Neural cell (in vitro differentiated cells): Measurements from ENCODE around the gene KLK11. TPM values are rescaled to one million over a fixed set of nuclear protein-coding genes. Genes with fewer than 3 reads are reported as not detected.

Source experiments
- H2AFZ ChIP-seq: fragments of 200-600, 300-800 bp; sonication (generic), shearing (Covaris generic); 2 replicates; pipeline ENCODE4 v1.6.0; 2014; ENCODE audit warnings: low read depth, mild to moderate bottlenecking, antibody characterized with exemption, low read length, moderate library complexity
- H3F3A ChIP-seq: fragments of 200-600 bp; shearing (Covaris generic); 2 replicates; pipeline ENCODE4 v1.6.1; 2016; ENCODE audit warnings: mild to moderate bottlenecking, moderate library complexity, mixed read lengths, antibody characterized with exemption, low read length; ENCODE audit not compliant: insufficient read depth, poor library complexity, severe bottlenecking
- H3K27ac ChIP-seq: fragments of 200-600, 300-800 bp; sonication (generic), shearing (Covaris generic); 2 replicates; pipeline ENCODE4 v1.5.1; 2014; ENCODE audit warnings: mild to moderate bottlenecking, low read length, moderate library complexity
- H3K27me3 ChIP-seq: fragments of 300-800, 200-600 bp; sonication (generic), shearing (Covaris generic); 2 replicates; pipeline ENCODE4 v1.6.0; 2014; ENCODE audit warnings: mild to moderate bottlenecking, low read depth, low read length, moderate library complexity; ENCODE audit not compliant: insufficient read depth
- H3K36me3 ChIP-seq: fragments of 300-800, 200-600 bp; sonication (generic), shearing (Covaris generic); 2 replicates; pipeline ENCODE4 v1.5.1; 2014; ENCODE audit warnings: mild to moderate bottlenecking, antibody characterized with exemption, low read length, moderate library complexity; ENCODE audit not compliant: insufficient read depth
- H3K4me2 ChIP-seq: fragments of 300-800, 200-600 bp; sonication (generic), shearing (Covaris generic); 2 replicates; pipeline ENCODE4 v1.6.0; 2014; ENCODE audit warnings: mild to moderate bottlenecking, low read length
- H3K4me3 ChIP-seq: fragments of 300-800, 200-600 bp; sonication (generic), shearing (Covaris generic); 2 replicates; pipeline ENCODE4 v1.5.1; 2014; ENCODE audit warnings: mild to moderate bottlenecking, low read length, moderate library complexity
- H3K79me2 ChIP-seq: fragments of 200-600 bp; shearing (Covaris generic); replicated peaks from 2 replicates; pipeline ENCODE4 v1.6.0; 2014; ENCODE audit warnings: mild to moderate bottlenecking, low read length, moderate library complexity; ENCODE audit not compliant: insufficient read depth
- H3K9ac ChIP-seq: fragments of 300-800, 200-600 bp; sonication (generic), shearing (Covaris generic); 2 replicates; pipeline ENCODE4 v1.6.1; 2016; ENCODE audit warnings: mild to moderate bottlenecking, low read length, mixed read lengths
- H3K9me2 ChIP-seq: fragments of 200-600 bp; shearing (Covaris generic); 2 replicates; pipeline ENCODE4 v1.6.1; 2016; ENCODE audit warnings: mild to moderate bottlenecking, low read length, mixed read lengths; ENCODE audit not compliant: insufficient read depth
- H3K9me3 ChIP-seq: fragments of 200-600, 300-800 bp; sonication (generic), shearing (Covaris generic); 2 replicates; pipeline ENCODE4 v1.6.1; 2016; ENCODE audit warnings: mild to moderate bottlenecking, mixed run types, low read length, moderate library complexity, mixed read lengths
- H4K20me1 ChIP-seq: fragments of 200-600 bp; shearing (Covaris generic); 2 replicates; pipeline ENCODE4 v1.6.1; 2016; ENCODE audit warnings: mild to moderate bottlenecking, mixed run types; ENCODE audit not compliant: insufficient read depth
- EP300 ChIP-seq: fragments of 450-650 bp; conservative IDR thresholded peaks from 2 replicates; pipeline ENCODE4 v1.6.1; 2014; ENCODE audit warnings: antibody characterized with exemption, mild to moderate bottlenecking, moderate library complexity; ENCODE audit not compliant: poor library complexity, severe bottlenecking
- EZH2 ChIP-seq: fragments of 200-600, 300-800 bp; shearing (Covaris generic), sonication (generic); IDR thresholded peaks from 2 replicates; pipeline ENCODE4 v1.6.1; 2014; ENCODE audit warnings: antibody characterized with exemption, low read length, borderline replicate concordance, mild to moderate bottlenecking; ENCODE audit not compliant: insufficient read depth, poor library complexity, severe bottlenecking
- MXI1 ChIP-seq: fragments of 450-650 bp; conservative IDR thresholded peaks from 2 replicates; pipeline ENCODE4 v1.6.1; 2014; ENCODE audit warnings: antibody characterized with exemption, mild to moderate bottlenecking; ENCODE audit not compliant: poor library complexity, severe bottlenecking
- POLR2AphosphoS5 ChIP-seq: IDR thresholded peaks from 2 replicates; pipeline ENCODE4 v1.6.1; 2012
- RAD21 ChIP-seq: fragments of 450-650 bp; conservative IDR thresholded peaks from 2 replicates; pipeline ENCODE4 v1.6.1; 2014; ENCODE audit warnings: antibody characterized with exemption, mild to moderate bottlenecking, moderate library complexity
- SMC3 ChIP-seq: fragments of 450-650 bp; conservative IDR thresholded peaks from 2 replicates; pipeline ENCODE4 v1.6.1; 2014; ENCODE audit warnings: antibody characterized with exemption, mild to moderate bottlenecking, moderate library complexity; ENCODE audit not compliant: poor library complexity
- TAF1 ChIP-seq: IDR thresholded peaks from 2 replicates; pipeline ENCODE4 v1.6.1; 2012; ENCODE audit warnings: low read depth
- polyA plus RNA-seq: library from polyadenylated mRNA; depleted of rRNA; stranded (reverse); fragments of >200 nt; gene quantifications from 2 replicates; pipeline ENCODE4 v1.2.3, GENCODE V29; 2014
- TF ChIP-seq, protein P1 (sequence below): IDR thresholded peaks from 2 replicates; pipeline ENCODE4 v1.6.1; 2012; ENCODE audit warnings: borderline replicate concordance
- TF ChIP-seq, protein P2 (sequence below): fragments of 450-650 bp; IDR thresholded peaks from 2 replicates; pipeline ENCODE4 v1.5.1; 2014; ENCODE audit warnings: antibody characterized with exemption, mild to moderate bottlenecking, moderate library complexity; ENCODE audit not compliant: poor library complexity, severe bottlenecking

The KLK11 gene
- polyA plus RNA-seq, 1 donor from 2014 or later = not detected

- H3K9ac ChIP-seq = no peak overlapping the region
- no peaks in the 10 kb centered on the region for H4K20me1 ChIP-seq
- no peaks in the 10 kb centered on the region for H3K27me3 ChIP-seq
- no peak overlapping the region for H3K4me2 ChIP-seq
- H3K9me2 ChIP-seq = no peaks in the 10 kb centered on the region
- TF ChIP-seq SMC3 = no peak
- TF ChIP-seq RAD21 = no peak
- TF ChIP-seq, protein P1, sequence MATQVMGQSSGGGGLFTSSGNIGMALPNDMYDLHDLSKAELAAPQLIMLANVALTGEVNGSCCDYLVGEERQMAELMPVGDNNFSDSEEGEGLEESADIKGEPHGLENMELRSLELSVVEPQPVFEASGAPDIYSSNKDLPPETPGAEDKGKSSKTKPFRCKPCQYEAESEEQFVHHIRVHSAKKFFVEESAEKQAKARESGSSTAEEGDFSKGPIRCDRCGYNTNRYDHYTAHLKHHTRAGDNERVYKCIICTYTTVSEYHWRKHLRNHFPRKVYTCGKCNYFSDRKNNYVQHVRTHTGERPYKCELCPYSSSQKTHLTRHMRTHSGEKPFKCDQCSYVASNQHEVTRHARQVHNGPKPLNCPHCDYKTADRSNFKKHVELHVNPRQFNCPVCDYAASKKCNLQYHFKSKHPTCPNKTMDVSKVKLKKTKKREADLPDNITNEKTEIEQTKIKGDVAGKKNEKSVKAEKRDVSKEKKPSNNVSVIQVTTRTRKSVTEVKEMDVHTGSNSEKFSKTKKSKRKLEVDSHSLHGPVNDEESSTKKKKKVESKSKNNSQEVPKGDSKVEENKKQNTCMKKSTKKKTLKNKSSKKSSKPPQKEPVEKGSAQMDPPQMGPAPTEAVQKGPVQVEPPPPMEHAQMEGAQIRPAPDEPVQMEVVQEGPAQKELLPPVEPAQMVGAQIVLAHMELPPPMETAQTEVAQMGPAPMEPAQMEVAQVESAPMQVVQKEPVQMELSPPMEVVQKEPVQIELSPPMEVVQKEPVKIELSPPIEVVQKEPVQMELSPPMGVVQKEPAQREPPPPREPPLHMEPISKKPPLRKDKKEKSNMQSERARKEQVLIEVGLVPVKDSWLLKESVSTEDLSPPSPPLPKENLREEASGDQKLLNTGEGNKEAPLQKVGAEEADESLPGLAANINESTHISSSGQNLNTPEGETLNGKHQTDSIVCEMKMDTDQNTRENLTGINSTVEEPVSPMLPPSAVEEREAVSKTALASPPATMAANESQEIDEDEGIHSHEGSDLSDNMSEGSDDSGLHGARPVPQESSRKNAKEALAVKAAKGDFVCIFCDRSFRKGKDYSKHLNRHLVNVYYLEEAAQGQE = no peak
- TF ChIP-seq EZH2 = no peak
- TF ChIP-seq TAF1 = no peak
- TF ChIP-seq, protein P2, sequence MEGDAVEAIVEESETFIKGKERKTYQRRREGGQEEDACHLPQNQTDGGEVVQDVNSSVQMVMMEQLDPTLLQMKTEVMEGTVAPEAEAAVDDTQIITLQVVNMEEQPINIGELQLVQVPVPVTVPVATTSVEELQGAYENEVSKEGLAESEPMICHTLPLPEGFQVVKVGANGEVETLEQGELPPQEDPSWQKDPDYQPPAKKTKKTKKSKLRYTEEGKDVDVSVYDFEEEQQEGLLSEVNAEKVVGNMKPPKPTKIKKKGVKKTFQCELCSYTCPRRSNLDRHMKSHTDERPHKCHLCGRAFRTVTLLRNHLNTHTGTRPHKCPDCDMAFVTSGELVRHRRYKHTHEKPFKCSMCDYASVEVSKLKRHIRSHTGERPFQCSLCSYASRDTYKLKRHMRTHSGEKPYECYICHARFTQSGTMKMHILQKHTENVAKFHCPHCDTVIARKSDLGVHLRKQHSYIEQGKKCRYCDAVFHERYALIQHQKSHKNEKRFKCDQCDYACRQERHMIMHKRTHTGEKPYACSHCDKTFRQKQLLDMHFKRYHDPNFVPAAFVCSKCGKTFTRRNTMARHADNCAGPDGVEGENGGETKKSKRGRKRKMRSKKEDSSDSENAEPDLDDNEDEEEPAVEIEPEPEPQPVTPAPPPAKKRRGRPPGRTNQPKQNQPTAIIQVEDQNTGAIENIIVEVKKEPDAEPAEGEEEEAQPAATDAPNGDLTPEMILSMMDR = no peak
- TF ChIP-seq POLR2AphosphoS5 = no peak
- no peak for TF ChIP-seq EP300
- no peak for TF ChIP-seq MXI1
- no peak overlapping the region for H3K4me3 ChIP-seq
- no peaks in the 10 kb centered on the region for H3K9me3 ChIP-seq
- H3F3A ChIP-seq = no peaks in the 10 kb centered on the region
- no peaks in the 10 kb centered on the region for H3K36me3 ChIP-seq
- no peak overlapping the region for H3K27ac ChIP-seq
- H2AFZ ChIP-seq = no peak overlapping the region
- no peaks in the 10 kb centered on the region for H3K79me2 ChIP-seq
Observed at GRCh38 chr19:50998061-50998460, 28.4 kb downstream of the KLK11 start.

DNA sequence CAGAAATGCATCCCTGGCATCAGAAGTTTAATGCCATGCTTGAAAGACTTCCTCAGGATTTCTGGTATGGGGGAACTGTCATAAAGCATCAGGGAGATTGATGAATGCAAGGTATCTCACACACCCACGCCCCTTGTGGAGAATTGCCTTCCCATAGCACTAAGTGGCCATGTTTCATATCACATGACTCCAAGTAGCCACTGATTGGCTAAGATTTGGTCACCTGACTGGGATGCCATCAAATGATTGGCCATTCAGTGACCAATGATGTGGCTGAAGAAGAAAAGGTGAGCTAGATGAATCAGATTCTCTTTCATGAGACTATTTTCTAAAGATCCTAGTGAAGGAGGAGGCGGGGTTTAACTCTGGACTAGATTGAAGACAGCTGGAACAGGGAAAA lies 32.3 kb downstream of the KLK11 start:
- Histone ChIP-seq H2AFZ (no peak overlapping the region), H3F3A (no peaks in the 10 kb centered on the region), H4K20me1 (no peaks in the 10 kb centered on the region), H3K4me2 (no peak overlapping the region), H3K79me2 (no peaks in the 10 kb centered on the region), H3K36me3 (no peaks in the 10 kb centered on the region), H3K27ac (no peak overlapping the region), H3K9me2 (no peaks in the 10 kb centered on the region), H3K27me3 (no peaks in the 10 kb centered on the region), H3K9me3 (no peaks in the 10 kb centered on the region), H3K4me3 (no peak overlapping the region), H3K9ac (no peak overlapping the region)
- TF ChIP-seq, protein P2 = no peak
- TF ChIP-seq, protein P1 = no peak
- no peak for TF ChIP-seq POLR2AphosphoS5
- no peak for TF ChIP-seq EZH2
- no peak for TF ChIP-seq RAD21
- no peak for TF ChIP-seq EP300
- TF ChIP-seq TAF1 = no peak
- TF ChIP-seq SMC3 = no peak
